IPS-NIHi11 (cell line): ENCODE measurements around the gene PREX1.
"Not testable (repeated sequence)": the region's sequence is repeated elsewhere in the genome, so short reads cannot be mapped to it uniquely, and the experiment has no call there.

ENCODE experiments used
- DNase-seq: peaks from one replicate; pipeline ENCODE4 v3.0.0; 2012; ENCODE audit warnings: mixed read lengths, low spot score

PREX1 gene, protein sequence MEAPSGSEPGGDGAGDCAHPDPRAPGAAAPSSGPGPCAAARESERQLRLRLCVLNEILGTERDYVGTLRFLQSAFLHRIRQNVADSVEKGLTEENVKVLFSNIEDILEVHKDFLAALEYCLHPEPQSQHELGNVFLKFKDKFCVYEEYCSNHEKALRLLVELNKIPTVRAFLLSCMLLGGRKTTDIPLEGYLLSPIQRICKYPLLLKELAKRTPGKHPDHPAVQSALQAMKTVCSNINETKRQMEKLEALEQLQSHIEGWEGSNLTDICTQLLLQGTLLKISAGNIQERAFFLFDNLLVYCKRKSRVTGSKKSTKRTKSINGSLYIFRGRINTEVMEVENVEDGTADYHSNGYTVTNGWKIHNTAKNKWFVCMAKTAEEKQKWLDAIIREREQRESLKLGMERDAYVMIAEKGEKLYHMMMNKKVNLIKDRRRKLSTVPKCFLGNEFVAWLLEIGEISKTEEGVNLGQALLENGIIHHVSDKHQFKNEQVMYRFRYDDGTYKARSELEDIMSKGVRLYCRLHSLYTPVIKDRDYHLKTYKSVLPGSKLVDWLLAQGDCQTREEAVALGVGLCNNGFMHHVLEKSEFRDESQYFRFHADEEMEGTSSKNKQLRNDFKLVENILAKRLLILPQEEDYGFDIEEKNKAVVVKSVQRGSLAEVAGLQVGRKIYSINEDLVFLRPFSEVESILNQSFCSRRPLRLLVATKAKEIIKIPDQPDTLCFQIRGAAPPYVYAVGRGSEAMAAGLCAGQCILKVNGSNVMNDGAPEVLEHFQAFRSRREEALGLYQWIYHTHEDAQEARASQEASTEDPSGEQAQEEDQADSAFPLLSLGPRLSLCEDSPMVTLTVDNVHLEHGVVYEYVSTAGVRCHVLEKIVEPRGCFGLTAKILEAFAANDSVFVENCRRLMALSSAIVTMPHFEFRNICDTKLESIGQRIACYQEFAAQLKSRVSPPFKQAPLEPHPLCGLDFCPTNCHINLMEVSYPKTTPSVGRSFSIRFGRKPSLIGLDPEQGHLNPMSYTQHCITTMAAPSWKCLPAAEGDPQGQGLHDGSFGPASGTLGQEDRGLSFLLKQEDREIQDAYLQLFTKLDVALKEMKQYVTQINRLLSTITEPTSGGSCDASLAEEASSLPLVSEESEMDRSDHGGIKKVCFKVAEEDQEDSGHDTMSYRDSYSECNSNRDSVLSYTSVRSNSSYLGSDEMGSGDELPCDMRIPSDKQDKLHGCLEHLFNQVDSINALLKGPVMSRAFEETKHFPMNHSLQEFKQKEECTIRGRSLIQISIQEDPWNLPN (N-terminal part only)

GRCh38 chr20:48827855-48828733, at the start of gene PREX1:
Gene PREX1 (minus strand): TSS chr20:48827999. CDS start chr20:48827860, 139 bp downstream.
- peak; percentile 96 for DNase-seq

- no peak for DNase-seq
These were observed 49.5 kb upstream of the PREX1 start for GRCh38 chr20:48877304-48877703.

DNA sequence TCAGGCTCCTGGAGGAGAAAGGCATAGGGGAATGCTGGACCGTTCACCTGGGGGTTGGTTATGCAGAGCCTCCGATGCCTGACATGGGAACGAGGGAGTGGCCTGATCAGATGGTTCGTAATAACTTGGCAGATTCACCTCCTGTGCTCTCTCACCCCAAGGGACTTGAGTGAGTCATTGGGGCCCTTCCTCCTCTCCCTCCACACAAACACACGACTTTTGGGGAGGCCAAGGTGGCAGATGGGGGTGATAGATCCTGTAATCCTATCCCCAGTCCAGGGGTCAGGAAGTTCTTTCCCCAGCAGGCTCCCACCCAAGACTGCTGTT, 48.1 kb upstream of the PREX1 start:
- no peak for DNase-seq

GRCh38 chr20:48875233-48875913, 47.6 kb upstream of the PREX1 start:
- DNase-seq: no peak

- not testable (repeated sequence) for DNase-seq
These were observed 41.6 kb upstream of the PREX1 start for GRCh38 chr20:48869442-48869841.

DNA sequence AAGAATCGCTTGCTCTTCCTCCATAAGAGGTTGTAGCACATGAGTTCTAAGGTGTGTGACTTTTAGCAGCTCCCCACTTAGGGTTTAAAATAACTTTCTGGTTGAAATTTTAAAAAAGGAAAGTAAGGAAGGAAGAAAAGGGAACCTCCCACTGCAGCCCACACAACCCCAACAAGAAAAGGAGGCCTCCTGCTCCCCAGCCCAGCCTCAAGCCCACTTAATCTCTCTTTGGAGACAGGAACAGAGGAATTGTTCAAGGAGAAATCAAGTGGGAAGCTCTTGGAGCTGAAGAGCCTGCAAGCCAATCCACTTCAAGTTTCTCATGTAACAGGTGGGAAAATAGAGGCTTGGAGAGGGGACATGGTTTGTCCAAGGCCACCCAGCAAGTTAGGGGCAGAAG, 39.1 kb upstream of the PREX1 start:
- DNase-seq: no peak

DNA sequence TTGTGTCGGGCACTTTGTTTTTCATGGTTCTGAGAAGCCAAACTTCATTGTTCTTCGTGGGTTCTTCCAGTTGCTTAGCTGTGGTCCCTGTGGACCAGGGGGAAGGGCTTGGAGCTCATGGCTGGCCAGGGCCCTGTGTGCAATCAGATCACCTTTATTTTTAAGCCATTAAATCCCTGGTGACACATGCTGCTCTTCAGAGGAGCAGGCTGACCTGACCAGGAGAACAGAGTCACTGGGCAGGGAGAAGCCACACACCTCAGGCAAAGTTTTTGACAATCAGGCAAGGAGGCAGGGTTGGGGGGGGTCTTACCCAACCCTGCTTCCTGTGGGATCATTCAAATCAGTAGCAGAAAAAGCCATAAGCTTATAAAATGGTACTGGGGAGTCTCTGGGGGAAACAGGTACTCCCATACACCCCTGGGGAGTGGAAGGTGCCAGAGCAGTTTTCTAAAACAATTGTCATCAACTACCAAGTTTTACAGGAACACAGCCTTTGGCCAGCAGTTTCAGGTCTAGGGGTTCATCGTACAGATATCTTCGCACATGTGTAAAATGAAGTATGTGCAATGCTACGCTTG, 37.0 kb upstream of the PREX1 start:
- no peak for DNase-seq

- no peak for DNase-seq
These were observed 36.5 kb upstream of the PREX1 start for GRCh38 chr20:48864254-48864653.

DNA sequence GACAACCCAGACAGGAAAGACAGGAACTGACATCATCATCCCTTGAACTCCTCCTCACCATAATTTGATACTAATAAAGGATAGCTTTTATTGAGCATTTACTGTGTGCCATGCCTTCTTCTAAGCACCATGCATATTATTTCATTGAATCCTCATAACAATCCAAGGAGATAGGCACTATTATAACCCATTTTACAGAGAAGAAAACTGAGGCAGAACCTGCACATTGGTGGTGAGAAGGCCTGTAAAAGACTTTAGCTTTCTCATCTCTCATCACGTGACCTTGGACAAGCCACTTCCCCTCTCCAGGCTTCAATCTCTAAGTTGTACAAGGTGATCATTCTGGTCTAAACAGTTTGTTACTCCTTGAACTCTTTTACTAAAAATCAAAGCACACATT, 34.5 kb upstream of the PREX1 start:
- DNase-seq: no peak

GRCh38 chr20:48861444-48861843, 33.6 kb upstream of the PREX1 start:
- no peak for DNase-seq

DNA sequence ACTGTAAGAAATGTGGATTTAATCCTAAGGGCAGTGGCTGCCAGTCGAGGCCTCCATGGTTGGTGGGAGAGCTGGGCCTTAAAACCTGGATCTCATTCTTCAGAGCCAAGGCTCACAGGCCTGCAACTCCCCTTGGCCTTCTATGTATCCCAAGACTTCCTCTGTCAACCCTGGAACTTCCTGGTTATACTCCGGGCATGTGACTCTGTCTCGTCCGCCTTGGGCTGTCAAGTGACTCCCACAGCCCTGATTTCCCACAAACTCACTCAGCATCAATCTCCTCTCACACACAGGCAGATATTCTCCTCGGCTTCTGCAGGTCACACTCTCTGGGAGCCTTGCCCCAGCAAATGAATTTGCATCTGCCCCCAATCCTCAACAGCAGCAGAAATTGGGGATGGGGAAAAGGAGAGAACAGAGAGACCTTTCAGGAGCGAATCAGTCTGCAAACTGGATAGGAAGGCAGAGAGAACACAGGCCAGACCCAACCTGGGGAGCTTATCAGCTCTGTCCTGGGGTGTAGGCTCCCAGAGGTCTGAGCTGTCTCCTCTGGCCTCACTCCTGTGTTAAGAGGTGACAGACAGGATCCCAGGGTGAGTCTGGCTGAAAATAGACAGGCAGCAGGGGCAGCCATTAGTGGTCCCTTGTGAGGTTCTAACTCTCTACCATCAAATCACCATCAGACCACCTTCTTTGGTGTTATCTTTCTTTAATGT, 30.4 kb upstream of the PREX1 start:
- DNase-seq: no peak

DNA sequence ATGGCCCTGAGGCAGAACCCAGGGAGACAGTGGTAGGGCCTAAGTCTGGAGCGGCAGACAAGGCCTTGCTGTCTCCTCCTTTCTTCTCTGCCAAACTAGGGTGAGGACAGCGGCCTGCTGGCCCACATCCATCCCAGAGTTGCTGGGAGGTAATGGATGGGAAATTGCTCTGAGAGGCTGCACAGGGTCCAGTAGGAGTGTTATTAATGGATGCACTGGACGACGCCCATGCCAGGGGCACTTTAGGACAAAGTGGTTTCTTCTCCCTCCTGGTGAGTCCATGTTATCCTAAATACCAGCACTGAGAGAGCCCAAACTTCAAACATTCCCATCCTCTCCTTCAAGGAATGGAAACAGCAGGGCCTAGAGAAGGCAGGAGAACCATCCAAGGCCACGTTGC, 28.3 kb upstream of the PREX1 start:
- DNase-seq: no peak

GRCh38 chr20:48855046-48855445, 27.2 kb upstream of the PREX1 start:
- no peak for DNase-seq

DNA sequence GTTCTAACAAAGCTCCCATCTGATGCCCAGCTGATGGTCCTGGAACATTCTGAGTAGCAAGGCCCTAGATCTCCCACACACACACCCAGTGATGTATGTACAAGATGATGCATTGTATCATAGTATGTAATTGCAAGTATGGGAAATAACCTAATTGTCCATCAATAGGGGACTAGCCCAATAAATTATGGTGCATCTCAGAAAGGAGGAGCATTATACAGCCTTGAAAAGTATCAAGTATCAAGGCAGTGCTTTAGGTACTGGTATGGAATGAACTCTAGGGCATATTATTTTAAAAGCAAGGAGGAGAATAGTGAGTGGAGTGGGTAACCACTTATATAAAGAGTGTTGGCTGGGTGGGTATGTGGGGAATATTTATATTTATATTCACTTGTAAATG, 24.8 kb upstream of the PREX1 start:
- no peak for DNase-seq

DNA sequence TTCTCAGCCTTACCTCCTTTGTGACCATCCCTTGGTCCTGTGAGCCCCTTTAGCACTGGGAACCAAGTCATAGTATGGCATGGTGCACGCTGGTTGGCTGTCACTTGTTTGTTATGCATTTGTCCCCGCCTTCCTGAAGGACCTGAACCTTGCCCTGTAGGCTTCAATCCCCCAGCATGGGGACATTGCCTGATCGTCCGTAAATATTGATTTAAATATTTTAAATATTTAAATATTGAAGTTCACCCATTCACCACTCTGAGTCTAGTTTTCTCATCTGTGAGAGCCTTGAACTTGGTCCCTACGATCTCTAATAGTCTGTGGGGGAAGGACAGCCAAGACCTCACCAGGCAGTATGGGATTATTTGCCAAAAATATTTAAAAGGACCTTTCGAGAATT, 23.8 kb upstream of the PREX1 start:
- no peak for DNase-seq

GRCh38 chr20:48850977-48851299, 23.1 kb upstream of the PREX1 start:
- no peak for DNase-seq

GRCh38 chr20:48850257-48850976, 22.6 kb upstream of the PREX1 start:
- no peak for DNase-seq

DNA sequence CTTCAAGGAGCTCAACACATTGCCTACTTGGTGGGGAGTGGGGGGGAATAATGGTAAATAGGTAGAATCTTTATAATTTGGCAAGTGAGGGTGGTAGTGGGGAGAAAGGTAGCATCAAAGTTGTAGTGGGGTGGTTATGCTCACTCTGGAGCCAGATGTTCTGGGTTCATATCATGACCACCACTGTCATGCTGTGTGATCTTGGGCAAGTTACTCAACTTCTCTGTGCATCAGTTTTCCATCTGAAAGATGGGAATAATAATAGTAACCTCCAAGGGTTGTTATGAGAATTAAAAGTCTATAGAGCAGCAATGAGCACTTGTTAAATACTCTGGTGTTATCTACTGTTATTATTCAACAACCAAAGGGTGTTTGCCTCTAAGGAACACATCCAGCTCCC, 22.0 kb upstream of the PREX1 start:
- DNase-seq: no peak

- DNase-seq: no peak
These were observed 21.5 kb upstream of the PREX1 start for GRCh38 chr20:48849299-48849698.
